UCSD-AML1 (cell line): ENCODE data around the gene DELE1.

Experiments used
- DNase-seq: peaks from one replicate; lab custom pipeline; 2025; ENCODE audit not compliant: unreplicated experiment; lab: John Stamatoyannopoulos, UW

Gene DELE1

DNA sequence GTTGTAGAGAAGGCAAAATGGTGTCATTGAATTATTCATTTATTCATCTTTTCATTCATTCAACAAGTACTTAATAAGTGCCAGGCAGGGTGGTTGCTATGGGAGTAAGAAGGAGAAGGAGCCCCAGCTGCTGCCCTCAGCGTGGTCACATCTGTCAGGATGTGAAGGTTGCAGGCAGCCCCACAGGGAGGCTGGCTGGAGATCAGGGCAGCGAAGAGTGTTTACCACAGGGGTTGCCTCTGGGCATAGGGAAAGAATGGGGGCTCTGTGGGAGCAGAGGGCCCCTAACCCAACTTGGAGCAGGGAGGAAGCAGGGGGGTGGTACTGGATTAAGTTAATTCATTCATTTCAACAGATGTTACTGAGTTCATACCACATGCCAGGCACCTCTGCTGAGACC lies 28.3 kb downstream of the DELE1 start:
- DNase-seq = peak; percentile 47

DNA sequence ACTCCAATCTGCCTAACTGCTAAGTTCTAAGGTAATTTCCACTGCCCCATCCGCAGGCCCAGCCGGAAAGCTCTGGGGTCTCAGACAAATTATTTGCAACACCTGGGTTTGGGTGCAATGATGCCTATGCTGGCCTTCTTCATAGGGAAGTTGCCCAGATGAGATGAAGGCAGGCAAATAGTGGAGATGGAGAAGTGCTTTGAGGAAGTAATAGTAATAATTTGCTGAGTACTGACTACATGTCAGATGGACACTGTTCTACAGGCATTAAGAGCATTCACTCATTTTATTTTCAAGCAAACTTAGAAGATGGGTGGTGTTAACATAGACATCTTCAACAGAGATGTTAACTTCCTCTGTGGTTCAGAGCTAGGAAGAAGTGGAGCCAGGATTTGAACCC lies 30.5 kb downstream of the DELE1 start:
- DNase-seq = no peak

- DNase-seq = no peak
Observed at GRCh38 chr5:141957367-141957996, 33.8 kb downstream of the DELE1 start.

DNA sequence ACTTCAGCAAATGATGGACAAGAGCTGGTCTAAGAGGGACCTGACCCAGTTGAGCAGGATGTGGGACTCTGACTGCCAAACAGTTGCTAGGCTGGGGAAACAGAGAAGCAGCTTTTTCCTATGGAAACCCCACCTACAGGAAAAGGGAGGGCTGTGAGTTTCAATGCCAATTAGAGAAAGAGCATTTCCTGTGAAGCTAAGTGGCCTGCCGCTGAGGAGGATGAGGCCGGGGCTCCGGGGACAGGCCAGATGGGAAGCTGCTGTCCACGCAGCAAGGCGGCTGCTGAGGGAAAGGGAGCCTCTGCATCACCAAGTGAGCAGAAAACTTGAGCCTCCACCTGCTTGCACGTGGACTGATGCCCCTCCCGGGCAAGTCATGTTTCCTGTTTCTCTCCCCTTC lies 34.4 kb downstream of the DELE1 start, which contains the start of gene PCDH12:
PCDH12 (minus strand) TSS at position 90 of the 400 bp plus-strand sequence. CDS start 351 bp downstream, outside the sequence.
- DNase-seq = peak; percentile 75

- peak; percentile 31 for DNase-seq
Observed at GRCh38 chr5:141958546-141959172, 35.0 kb downstream of the DELE1 start.

DNA sequence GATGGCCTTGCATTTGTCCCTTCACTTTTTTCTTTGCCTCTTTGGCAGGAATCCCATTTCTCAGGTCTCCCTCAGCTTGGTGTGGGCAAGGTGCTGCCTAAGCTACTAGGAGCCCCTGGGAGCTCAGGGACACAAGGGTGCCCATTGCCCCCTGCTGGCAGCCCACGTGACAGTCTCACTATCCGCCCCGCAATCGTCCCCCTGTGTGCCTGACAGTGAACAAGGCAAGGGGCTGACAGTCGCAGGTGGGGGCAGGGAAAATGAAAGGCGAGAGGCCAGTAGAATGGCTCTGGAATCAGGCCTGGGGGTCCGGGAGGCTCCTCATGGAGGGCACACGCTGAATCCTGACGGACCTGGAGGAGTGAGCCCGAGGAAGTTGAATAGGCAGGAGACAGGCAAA lies 36.3 kb downstream of the DELE1 start:
- DNase-seq = peak; percentile 48

GRCh38 chr5:141960449-141961323 lies 37.0 kb downstream of the DELE1 start:
- DNase-seq = peak; percentile 89

GRCh38 chr5:141961466-141961865 lies 37.8 kb downstream of the DELE1 start:
- DNase-seq = no peak

DNA sequence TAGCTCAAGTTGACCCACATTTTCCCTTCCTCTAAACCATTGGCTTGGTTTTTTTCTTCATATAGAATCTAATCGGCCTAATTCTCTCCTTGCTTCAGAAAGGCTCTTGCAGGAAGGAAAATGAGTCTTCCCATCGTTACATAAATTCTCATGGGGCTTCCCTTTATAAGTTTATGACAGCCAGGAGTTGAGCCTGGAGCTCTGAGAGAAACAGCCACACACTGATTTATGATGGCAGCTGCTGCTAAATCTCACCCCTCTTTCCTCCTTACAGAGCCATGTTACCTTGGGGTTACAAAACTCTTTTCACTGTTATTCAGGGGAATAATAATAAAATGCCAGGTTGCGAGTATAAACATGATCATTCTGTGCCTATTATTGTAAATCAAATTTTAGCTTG lies 40.0 kb downstream of the DELE1 start:
- DNase-seq = no peak

- no peak for DNase-seq
Observed at GRCh38 chr5:141965071-141965470, 41.4 kb downstream of the DELE1 start.

- no peak for DNase-seq
Observed at GRCh38 chr5:141966275-141966962, 42.7 kb downstream of the DELE1 start.

- no peak for DNase-seq
Observed at GRCh38 chr5:141966963-141967333, 43.3 kb downstream of the DELE1 start.

GRCh38 chr5:141968914-141969608 lies 45.4 kb downstream of the DELE1 start, which contains the start of gene RNF14:
Gene RNF14 (plus strand): TSS chr5:141969105. CDS start chr5:141973589, 4,484 bp downstream.
- DNase-seq = peak; percentile 96

- DNase-seq = no peak
Observed at GRCh38 chr5:141969783-141970771, 46.4 kb downstream of the DELE1 start.

GRCh38 chr5:141973871-141974595 lies 50.4 kb downstream of the DELE1 start:
- no peak for DNase-seq

- DNase-seq = no peak
Observed at GRCh38 chr5:141976176-141976575, 52.5 kb downstream of the DELE1 start.

DNA sequence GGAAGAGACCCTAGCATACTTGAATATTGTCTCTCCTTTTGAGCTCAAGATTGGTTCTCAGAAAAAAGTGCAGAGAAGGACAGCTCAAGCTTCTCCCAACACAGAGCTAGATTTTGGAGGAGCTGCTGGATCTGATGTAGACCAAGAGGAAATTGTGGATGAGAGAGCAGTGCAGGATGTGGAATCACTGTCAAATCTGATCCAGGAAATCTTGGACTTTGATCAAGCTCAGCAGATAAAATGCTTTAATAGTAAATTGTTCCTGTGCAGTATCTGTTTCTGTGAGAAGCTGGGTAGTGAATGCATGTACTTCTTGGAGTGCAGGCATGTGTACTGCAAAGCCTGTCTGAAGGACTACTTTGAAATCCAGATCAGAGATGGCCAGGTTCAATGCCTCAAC lies 54.7 kb downstream of the DELE1 start:
- DNase-seq = no peak

- no peak for DNase-seq
Observed at GRCh38 chr5:141982626-141983025, 59.0 kb downstream of the DELE1 start.

DNA sequence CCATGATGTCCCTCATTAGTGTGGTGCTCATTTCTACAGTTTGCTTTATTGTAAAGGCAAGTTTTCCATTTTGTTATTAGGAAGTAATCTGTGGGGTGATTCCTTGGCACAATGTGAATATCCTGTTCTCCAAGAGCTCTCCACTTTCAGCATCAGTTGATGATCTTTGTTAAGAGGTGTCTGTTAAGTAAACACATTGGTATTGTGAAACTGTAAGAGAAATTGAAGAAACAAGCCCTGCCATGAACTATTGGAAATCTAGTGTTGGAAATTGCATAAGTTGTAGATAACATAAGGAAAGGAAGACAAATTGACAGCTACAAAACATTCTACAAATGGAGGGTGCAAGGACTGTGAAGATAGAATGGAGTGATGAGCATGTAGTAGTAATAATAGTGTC lies 62.4 kb downstream of the DELE1 start:
- DNase-seq = no peak
